M059J (cell line): ENCODE data around the gene SDC4. TPM values are rescaled to one million over a fixed set of nuclear protein-coding genes. Genes with fewer than 3 reads are reported as not detected.
"Not testable (repeated sequence)": the region's sequence is repeated elsewhere in the genome, so short reads cannot be mapped to it uniquely, and the experiment has no call there.

Experiments
- DNase-seq: peaks from one replicate; pipeline ENCODE4 v3.0.0-alpha.2; 2012; ENCODE audit warnings: low read depth
- total RNA-seq: library from RNA; depleted of rRNA; stranded (reverse); fragments of >200 nt; shearing (Covaris generic); gene quantifications from 2 replicates; pipeline ENCODE4 v1.2.3, GENCODE V29; 2014

SDC4 gene
- total RNA-seq, 1 experiment from 2014 or later: 189 TPM

DNA sequence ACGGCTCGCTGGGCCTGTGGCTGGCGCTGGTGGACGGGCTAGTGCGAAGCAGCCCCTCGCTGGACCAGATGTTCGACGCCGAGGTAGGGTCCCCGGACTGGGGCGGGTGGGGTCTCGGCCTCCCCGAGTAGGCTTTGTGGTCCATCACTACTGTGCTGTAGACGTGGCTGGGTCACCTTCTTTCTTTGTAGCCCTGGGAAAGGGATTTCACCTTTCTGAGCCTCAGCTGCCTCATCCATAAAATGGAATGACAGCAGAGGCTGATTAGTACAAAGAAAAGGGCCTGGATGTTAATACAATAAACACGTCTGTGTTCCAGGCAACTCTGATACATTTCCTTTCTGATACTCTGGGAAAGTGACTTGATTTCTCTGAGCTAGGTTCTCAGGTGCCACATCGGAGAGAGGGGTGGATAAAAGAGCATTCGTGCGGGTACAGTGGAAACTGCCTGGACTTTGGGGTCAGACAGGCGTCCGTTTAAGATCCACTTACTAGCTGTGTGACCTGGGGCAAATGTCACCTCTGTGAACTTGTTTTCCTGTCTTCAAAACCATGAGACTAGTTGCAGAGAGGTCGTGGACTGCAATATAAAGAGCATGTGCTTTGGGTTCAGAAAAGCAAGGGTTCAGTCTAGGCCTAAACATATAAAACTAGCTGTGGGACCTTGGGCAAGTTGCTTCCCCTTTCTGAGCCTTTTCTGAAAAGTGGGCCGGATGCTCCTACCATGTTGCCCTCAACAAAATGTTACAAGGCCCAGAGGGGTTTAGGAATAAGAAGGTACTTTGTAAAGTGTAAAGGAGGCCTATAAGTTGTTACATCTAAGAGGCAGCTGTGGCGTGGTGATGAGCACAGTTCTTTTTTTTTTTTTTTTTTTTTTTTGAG, 15.6 kb upstream of the SDC4 start:
- no peak for DNase-seq

DNA sequence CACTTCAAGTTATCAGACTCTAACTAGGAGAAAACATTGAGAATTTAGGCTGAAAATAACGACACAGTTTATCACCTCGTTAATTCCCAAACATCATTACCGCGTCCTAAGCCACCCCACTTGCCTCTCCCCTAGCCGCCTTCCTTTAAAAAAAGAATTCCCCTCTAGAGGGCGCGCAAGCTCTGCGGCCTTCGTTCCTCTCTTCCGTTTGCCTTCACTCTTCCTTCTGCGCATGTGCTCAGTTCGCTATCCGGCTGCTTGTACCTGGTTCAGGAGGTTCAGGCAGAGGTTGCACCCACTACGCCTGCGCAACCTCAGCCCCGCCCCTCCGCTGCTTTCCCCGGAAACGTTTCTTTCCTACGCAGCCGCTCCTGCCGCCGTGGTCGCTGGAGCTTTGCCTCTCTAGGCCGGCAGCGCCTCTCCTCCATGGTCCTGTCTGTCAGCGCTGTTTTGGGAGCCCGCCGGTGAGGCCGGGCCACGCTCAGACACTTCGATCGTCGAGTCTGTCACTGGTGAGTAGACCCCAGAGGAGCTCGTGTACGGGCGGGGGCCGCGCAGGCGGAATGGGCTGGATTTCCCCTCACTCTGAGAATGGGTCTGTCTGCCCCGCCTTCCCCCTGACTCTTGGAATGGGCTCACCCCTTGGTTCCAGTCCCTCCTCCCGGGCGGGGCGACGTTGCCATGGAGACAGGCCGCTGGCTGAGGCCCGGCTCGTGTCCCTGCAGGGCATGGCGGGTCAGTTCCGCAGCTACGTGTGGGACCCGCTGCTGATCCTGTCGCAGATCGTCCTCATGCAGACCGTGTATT, 14.8 kb upstream of the SDC4 start, which contains the start of gene SYS1:
TSS of gene SYS1 (plus strand) at position 353 of the 807 bp plus-strand sequence. CDS start at position 729, 376 bp downstream.
- peak; percentile 100 for DNase-seq

GRCh38 chr20:45361793-45362192, 13.6 kb upstream of the SDC4 start:
- no peak for DNase-seq

DNA sequence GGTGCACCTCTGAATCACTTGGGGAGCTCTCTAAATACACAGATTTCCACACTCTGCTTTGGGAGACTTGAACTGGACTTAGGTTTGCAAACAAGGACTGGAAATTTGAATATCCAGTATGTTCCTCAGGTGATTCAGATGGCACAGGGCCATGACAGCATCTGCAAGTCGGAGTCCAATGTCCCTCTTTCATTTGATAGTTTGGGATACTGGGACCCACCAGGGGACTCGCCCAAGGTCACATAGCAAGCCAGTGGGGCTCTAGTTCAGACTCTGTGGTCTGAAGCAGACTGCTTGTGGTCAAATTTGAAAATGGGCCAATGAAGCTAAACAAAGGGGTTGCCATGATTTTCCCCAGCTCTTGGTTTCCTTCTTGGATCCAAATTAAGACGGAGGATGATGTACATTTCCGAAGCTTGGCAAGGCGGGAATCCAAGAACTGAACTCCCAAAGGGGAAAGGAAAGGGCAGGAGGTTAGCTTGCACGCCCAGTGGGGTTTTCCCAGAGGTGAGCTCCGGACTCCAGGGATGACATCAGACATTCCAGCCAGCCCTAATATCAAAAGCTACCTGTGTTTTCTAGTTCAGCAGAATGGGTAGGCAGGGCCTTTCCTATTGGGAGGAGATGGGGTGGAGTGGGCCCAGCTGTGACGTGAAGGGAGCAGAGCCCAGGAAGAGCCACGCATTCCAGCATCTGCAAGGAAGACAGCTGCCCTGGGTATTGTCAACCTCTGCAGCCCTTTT, 11.4 kb upstream of the SDC4 start:
- DNase-seq: peak; percentile 89

DNA sequence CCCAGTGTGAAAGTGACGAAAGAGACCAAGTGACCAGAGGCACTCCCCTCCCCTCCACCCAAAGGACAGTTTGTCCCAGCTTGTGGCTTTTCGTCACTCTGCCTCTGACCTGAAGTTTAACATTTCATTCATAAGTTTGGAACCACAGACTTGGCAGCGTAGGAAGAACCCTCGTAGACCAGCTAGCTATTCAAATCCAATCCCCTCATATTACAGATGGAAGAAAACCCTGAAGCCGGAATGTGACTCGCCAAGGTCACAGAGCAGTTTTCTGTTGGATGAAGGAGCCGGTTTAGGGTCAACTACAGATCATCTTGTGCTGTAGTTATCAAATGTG, 10.8 kb upstream of the SDC4 start:
- DNase-seq: peak; percentile 91

DNA sequence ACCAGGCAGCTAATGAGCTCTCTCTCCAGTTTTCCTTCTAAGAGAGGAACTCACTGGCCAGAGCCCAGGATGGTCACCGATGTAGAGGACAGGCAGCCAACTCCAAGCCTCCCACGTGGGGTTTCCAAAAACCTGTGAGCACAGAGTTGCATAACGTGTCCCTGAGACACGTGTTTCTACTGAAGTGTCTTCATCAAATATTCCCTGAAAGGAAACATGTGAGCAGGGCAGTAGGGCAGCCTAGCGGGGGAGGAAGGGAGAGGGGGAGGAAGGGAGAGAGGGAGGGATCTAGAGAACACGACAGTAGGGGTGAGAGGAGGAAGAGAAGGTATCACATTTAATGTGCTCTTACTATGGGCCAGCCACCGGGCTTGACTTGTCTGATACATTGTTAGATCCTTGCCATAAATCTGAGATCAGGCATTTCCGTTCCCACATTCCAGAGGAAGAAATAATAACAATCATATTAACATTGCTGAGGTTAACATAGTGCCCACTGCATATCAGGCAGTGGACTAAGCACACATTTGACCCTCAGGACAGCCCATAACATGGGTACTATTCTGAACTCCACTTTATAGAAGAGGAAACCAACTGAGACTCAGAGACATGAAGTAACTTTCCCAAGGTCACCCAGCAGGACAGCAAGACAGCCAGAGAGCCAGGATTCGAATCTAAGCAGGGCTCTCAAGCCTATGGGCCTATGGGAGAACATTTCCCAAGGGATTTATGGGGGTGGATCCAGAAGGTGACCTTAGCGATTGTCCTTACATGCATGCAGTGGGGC, 10.3 kb upstream of the SDC4 start:
- peak; percentile 87 for DNase-seq

DNA sequence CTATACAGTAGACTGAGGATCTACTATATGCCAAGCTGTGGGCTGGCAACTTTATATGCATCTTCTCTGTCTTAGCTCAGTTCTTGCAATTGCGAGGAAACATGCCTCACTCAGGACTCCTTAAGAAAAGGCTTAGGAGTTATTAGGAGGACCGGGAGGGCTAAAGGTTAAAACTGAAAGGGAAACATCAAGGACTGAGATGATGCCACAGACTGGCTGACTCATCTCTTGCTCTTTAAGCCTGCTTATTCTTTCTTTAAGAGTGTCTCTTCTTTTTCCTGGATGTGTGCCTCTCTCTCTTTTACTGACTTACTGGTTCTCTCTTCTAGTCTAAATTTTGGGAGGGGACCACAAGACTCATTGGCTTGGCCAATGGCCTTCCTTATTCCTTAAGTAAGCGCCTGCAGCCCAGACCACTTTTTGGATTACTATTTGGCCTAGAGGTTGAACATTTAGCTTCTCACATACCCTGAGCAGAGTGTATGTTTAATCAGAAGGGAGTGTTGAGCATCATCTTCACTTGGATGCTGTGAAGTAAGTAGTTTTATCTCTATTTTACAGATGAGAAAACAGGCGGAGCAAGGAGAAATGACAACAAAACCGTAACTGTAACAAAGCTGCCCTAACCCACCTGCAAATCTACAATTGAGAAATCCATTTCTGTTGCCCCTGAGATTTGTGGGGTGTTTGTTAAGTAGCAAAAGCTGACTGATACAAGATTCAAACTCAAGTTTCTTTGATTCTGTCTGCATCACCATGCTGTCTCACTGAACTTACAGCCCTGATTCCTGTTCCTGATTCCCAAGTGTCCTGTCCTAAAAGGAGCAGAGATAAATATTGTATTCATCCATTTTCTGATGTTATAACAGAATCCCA, 7.2 kb upstream of the SDC4 start:
- peak; percentile 94 for DNase-seq

DNA sequence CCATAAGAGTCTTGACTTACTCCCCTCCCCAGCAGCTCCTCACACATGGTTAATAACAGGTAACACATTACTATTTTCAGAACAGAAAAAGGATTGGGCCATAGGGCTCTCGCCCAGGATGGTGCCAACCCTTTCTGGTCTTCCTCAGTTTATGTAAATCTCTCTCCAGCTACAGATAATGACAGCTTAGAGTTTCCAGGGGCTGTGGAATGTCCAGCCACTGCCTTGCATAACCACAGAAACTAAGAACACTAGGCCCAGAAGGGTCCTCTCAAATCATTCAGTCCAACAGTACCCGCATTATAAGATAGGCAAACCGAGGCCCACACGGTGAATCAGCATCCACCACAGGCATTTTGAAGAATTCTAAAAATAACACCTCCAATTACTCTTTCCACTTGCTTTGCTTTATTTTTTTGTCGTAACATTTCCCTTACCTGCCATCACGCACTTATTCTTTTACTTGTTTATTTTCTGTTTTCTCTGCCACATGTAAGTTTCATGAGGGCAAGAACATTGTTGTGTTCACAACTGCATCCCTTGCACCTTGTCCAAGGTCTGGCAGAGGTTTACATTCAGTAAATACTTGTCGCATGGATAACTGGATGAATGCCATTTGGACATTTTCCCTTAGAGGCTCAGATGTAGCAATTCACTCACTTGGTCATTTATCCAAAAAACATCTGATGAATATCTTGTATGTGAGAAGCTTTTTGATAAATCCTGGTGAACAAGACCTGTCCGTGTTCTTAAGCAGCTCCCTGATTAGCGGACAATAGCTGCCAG, 6.4 kb upstream of the SDC4 start:
- peak; percentile 86 for DNase-seq

GRCh38 chr20:45353746-45354145, 5.5 kb upstream of the SDC4 start:
- DNase-seq: no peak

GRCh38 chr20:45352729-45353128, 4.5 kb upstream of the SDC4 start:
- no peak for DNase-seq

DNA sequence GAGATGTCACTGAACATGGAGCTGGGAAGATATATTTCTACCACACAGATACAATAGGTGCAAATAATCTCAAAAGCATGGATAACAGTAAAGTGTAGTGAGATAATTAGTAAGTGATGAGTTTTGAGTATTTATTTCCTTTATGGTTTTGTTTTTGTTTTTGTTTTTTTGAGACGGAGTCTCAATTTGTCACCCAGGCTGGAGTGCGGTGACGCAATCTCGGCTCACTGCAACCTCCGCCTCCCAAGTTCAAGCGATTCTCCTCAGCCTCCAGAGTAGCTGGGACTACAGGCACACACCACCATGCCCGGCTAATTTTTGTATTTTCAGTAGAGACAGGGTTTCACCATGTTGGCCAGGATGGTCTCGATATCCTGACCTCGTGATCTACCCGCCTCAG, 2.6 kb upstream of the SDC4 start:
- not testable (repeated sequence) for DNase-seq

- DNase-seq: no peak
Observed at GRCh38 chr20:45350217-45350616, 2.0 kb upstream of the SDC4 start.

DNA sequence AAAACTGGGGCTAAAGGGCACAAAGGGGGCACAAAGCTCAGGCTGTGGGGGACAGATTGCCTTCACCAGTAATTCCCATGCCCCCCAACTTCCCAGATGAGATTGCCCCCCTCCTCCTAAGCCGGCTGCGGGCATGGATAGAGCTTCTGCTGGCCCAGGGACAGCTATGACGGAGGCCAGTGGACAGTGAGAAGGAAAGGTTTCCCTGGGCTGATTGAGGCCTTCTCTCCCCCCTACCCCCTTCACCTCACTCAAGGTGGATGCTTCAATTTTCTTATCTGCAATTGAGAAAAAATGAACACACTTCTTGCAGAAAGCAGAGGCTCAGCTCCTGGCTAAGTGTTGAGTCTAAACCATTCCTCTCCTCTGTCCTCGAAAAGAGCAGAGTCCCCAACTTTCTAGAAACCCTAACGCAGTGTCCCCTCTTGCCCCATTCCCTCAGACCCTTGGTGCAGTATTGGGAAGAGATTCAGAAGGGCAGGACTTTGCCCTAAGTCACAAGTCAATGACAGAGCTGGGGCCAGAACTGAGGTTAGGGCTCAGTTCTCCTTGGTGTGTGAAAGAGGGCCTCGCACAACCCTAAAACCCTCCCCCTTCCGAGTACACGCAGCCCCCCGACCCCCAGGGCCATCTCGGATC, 808 bp downstream of the SDC4 start:
- DNase-seq: peak; percentile 41

DNA sequence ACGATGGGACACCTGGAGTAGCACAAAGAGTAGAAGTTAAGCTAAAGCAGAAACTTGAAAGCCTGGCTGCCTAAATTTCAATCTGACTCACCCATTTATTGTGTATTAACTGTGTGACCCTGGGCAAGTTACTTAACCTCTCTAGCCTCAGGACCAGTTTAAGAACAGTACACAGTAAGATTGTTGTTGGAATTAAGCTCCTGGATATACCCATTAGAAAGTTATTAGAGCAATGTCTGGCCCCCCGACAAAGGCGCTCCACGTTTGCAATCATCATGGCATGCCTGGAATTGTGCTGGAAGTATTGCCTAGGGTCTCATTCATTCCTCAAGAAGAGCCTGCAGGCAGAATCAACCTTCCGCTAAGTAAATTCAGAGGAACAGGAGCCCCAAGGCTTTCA, 1.4 kb downstream of the SDC4 start:
- DNase-seq: peak; percentile 58

DNA sequence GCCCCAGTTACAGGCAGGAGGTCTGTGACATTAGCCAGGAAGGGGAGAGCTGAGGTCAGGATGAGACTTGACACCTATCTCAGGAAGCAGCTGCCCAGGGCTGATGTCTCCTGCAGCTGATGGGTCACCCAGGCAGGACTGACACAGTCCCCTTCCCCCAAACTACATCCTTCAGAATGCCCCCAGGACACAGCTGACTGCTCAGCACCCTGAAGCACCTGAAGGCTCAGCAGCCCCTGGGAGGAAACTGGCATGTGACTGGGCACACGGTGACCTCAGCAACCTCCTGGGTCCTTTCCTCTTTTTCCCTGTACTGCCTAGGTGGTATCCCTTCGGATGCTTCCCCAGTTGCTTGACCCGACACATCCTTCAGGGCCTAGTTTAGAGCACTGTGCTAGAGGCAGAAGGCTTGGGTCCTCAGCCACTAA, 1.9 kb downstream of the SDC4 start:
- peak; percentile 60 for DNase-seq

DNA sequence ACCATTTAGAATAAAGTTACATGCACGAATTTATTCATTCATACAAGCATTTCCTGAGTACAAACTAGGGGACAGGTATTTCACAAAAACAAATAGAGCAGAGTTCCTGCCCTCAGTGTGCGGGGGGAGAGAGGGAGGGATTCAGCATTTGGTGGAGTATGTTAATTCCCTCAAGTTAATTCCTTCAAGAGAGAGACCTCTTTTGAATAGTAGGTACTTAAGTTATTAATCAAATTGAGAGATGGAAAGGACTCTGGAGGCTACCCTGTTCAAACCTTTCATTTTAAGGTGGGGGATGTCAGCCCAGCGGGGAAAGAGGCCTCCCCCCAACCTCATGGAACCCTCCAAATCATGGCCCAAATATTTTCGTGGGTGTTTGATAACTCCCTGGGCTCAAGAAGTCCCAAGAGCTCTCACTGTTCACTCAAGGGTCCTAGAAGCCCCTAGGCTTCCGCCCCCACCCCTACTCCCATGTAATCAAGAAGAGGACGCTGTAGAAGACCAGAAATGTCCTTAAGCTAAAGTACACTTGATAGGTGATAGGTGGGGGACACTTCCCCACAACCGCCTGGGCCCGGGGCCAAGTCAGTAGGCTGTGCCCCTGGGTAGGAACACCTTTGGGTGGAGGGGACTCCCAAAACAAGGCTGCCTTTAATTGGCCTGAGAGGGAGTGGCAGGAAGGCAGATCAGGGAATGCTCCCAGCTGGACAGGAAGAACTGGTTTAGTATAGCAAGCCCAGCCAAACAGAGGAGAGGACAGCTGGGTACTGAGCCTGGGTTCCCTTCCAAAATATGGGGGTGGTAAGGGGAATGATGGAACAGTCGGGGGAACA, 2.9 kb downstream of the SDC4 start:
- DNase-seq: no peak

DNA sequence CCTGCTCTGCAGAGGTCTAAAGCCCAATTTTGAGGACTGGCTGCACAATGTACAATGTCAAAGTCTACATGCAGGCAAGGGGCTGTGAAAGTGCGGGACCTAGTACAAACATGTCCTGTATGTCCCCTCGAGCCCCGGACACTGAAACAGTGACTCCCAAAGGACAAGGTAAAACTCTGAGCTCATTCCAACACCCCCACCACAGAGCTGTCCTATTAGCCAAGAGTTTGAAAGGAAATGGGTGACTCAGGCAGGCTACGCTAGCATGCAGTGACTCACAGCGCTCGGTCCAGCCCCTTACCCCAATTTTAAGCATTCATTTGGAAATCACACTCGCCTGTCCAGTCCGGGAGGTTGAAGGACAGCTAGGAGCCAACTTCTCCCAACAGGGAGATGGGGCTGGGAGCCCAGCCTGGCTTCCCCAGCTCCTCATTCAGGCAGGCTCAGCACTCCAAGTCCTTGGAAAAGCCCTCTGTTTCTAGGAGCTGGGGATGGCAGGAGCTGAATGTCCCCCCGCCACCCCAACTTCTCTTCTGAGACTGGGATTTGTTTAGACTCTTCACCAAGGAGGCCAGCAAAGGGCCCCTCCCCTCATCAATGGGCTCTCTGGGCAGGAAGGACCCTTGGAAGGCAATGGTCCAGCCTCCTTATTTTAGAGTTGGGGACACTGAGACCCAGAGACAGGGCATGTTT, 3.9 kb downstream of the SDC4 start:
- DNase-seq: peak; percentile 99
